AG09319 (cell line): ENCODE data around the gene MSGN1.
"Not testable (repeated sequence)": the region's sequence is repeated elsewhere in the genome, so short reads cannot be mapped to it uniquely, and the experiment has no call there.

ENCODE experiments used
- DNase-seq: peaks from one replicate; pipeline ENCODE4 v3.0.0-alpha.2; 2010; ENCODE audit warnings: low read depth; ENCODE audit errors: extremely low read depth
- TF ChIP-seq, protein P1 (sequence below): IDR thresholded peaks from 2 replicates; pipeline ENCODE4 v1.5.1; 2011; ENCODE audit warnings: low read depth, mild to moderate bottlenecking, inconsistent platforms, low read length, moderate library complexity

The MSGN1 gene

DNA sequence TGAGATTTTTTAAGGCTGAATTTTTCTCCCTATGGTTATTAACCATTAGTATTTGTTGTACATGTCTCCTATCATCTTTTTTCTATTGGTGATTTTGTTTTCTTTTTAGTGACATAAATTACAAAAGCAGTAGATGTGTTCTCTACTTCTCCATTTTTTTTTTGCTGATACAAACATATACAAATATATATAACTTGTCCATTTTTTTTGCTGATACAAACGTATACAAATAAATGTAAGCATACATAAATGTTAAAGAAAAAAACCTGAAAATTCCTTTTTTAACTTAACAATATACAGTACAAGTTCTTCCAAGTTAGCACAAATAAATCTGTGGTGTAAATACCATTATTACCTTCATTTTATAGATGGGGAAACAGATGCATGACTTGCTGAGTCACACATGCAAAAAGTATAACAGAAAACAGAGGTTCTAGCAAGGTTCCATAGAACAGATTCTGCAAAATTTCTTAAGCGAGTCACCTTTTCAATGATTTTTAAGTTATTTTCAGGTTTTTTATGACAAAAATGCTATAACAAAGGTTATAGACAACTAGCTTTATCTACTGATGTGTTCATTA is 2.1 kb downstream of the MSGN1 start:
- TF ChIP-seq, protein P1, sequence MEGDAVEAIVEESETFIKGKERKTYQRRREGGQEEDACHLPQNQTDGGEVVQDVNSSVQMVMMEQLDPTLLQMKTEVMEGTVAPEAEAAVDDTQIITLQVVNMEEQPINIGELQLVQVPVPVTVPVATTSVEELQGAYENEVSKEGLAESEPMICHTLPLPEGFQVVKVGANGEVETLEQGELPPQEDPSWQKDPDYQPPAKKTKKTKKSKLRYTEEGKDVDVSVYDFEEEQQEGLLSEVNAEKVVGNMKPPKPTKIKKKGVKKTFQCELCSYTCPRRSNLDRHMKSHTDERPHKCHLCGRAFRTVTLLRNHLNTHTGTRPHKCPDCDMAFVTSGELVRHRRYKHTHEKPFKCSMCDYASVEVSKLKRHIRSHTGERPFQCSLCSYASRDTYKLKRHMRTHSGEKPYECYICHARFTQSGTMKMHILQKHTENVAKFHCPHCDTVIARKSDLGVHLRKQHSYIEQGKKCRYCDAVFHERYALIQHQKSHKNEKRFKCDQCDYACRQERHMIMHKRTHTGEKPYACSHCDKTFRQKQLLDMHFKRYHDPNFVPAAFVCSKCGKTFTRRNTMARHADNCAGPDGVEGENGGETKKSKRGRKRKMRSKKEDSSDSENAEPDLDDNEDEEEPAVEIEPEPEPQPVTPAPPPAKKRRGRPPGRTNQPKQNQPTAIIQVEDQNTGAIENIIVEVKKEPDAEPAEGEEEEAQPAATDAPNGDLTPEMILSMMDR: no peak
- DNase-seq: no peak

DNA sequence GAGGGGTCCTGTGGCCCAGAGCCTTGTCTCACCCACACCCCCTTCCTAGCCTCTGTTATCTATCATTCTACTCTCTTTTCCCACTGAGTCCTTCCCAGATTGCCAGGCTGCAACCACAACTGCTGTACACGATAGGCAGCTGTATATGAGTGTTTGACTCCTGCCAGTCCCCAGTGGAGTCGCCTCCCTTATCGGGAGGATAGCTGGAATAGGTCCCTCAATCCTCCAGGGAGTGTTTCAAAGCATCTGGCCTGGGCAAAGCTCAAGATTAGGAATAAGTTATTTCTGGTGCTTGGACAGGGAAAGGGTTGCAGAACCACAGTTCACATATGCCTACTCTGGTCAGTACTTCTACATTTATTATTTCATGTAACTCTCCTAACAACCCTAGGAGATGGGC is 4.8 kb downstream of the MSGN1 start:
- no peak for DNase-seq
- TF ChIP-seq, protein P1: no peak

DNA sequence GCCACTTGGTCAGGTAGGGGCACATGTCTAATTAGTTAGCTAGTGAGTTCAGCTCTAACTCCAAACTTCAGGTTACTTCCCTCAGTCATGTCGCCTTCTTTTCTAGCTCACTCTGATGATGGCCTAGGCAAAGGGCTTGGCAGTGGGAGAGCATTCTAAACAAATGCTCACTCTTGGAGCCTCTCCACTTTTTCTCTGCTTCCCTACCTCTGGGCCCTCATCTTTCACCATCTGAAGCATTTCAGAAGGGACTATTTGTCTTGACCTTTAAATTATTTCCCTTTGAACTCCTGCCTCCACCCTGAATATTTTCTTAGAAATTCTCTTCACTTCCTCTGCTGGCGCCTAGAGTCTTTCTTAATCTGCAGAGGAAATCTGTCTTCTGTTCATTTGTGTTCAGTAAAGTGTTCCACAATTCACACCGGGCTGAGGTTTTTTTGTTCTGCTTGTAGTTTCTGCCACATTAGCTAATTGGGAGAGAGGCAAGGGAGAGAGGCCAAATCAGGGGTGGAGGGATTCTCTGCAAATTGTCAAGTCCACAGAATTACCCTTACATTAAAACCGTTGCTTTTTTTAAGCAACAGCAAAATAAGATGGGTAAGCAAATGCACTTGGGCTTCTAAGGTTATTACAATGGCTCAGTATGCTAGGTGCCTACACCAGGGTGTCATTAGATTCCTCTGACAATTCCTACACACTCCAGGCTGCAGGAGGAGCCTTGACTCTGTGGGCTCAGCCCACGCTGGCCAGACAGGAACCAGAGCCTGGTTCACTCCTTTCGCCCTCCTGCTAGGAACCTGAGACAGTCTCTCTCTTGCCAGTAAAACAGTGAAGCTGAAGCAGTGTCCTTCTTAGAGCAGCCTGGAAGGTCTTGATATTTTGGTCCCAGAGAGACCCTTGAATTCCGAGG is 5.5 kb downstream of the MSGN1 start:
- TF ChIP-seq, protein P1: no peak
- DNase-seq: no peak

DNA sequence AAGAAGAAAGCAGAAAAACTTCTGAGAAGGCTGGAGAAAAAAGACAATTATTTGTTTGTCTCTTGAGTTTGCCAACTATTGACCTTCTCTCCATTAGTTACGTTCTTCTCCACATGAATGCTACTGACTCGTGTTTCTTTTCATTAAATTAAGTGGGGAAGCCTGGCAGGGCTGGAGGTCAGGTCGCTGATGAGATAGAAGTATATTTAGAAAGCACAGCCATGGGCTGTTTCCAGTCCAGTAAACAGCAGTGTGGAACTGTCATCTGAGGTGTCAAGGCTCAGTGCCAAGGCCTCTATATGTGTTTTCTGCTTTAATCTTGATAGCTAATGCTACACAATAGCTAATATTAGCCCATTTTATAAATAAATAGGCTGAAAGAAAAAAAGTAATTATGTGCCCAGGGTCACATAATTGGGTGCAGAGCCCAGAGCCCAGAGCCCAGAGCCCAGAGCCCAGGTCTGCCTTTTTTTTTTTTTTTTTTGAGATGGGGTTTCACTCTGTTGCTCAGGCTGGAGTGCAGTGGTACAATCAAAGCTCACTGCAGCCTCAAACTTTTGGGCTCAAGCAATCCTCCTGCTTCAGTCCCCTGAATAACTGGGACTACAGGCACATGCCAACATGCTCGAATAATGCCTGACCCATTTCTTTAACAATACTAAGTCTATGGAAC is 6.3 kb downstream of the MSGN1 start:
- DNase-seq: no peak
- TF ChIP-seq, protein P1: no peak

DNA sequence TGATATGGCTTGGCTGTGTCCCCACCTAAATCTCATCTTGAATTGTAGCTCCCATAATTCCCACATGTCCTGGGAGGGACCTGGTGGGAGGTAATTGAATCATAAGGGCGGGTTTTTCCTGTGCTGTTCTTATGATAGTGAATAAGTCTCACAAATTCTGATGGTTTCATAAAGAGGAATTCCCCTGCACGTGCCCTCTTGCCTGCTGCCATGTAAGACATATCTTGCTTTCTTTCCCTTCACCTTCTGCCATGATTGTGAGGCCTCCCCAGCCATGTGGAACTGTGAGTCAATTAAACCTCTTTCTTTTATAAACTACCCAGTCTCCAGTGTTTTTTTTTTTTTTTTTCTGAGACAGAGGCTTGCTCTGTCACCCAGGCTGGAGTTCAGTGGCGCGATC is 7.4 kb downstream of the MSGN1 start:
- DNase-seq: not testable (repeated sequence)

DNA sequence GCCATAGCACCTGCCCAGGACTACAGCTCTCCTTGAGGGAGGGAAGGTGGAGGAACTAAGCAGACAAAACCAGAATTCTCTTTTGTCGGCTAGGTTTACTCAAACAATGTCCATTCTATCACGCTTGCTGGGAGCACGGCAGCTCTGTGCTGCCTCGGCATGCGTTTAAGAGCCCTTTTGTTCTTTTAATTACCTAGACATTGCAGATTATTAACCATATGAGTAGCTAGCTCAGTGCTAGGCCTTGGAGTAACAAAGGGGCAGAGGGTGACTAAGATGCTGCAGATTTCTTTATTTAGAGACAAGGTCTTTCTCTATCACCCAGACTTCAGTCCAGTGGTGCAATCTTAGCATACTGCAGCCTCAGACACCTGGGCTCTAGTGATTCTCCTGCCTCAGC is 11.1 kb downstream of the MSGN1 start:
- no peak for DNase-seq
- TF ChIP-seq, protein P1: no peak

DNA sequence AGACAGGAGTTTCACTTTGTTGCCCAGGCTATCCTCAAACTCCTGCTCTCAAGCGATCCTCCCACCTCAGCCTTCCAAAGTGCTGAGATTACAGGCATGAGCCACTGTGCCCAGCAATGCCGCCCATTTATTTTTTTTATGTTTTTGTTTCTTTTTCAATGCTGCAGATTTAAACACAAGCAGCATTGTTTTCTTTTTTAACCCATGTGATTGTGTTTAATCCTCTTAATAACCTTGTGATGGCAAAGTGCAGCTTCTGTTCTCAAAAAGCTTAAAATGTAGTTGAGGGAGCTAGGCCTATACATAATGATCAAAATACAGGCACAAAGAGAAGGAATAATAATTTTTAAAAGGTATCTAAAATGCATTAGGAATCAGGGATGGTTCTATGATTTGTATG is 11.5 kb downstream of the MSGN1 start:
- DNase-seq: no peak

More for the DNA sequence above, 11.5 kb downstream of the MSGN1 start:
- TF ChIP-seq, protein P1: no peak
